ENCODE measurements around the gene DUSP1. TPM values are rescaled to one million over a fixed set of nuclear protein-coding genes. Genes with fewer than 3 reads are reported as not detected.
A peak's percentile ranks its signal among the peaks of the same experiment; 100 is the strongest.

DUSP1 gene
- total and polyA plus RNA-seq, 8 donors, result 33.0 to 534 (median 239) TPM

- ATAC-seq (peak; percentile 63), DNase-seq (peak in 2 of 4 donors; percentile 81 to 86)
- H3K9me3 ChIP-seq, result no peaks in the 10 kb centered on the region
- peaks cover 15 to 21% of the 10 kb centered on the region in 2 donors for H3K4me1 ChIP-seq
- no peaks in the 10 kb centered on the region for H3K27me3 ChIP-seq
- intact Hi-C loops (cut with DNase I), result no loop called here
- H3K4me3 ChIP-seq, result no peak overlapping the region
- no peak overlapping the region for H3K27ac ChIP-seq
- H3K36me3 ChIP-seq, result no peaks in the 10 kb centered on the region
- TF ChIP-seq CTCF (IDR thresholded peaks at IDR 0.05), result no peak
These were observed 39.9 kb downstream of the DUSP1 start for GRCh38 chr5:172730981-172731679.

DNA sequence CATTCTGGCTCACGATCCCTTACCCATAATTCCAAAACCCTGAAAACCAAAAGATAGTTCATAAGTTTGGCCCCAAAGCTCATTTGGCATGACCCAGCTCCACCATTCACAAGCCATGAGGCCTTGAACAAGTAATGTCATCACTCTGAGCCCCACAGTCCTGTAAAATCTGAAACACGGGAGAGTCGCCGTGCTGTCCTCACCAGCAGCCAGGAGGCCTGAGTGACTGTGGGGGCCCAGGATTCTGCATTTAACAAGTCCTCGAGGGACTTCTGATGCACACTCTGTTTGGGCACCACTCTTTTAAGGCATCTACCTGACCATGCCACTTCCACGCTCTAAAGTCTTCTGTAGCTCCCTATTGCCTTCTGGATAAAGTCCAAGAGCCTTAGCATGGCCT lies 40.8 kb downstream of the DUSP1 start:
- no peak overlapping the region for H3K4me3 ChIP-seq
- no peak for TF ChIP-seq CTCF (IDR thresholded peaks at IDR 0.05)
- ATAC-seq, result no peak
- peak in 1 of 4 donors; percentile 6 for DNase-seq
- H3K27me3 ChIP-seq, result no peaks in the 10 kb centered on the region
- no peaks in the 10 kb centered on the region for H3K9me3 ChIP-seq
- no peaks in the 10 kb centered on the region for H3K36me3 ChIP-seq
- H3K4me1 ChIP-seq, result peaks cover 15 to 21% of the 10 kb centered on the region in 2 donors
- no peak overlapping the region for H3K27ac ChIP-seq
- intact Hi-C loops (cut with DNase I), result no loop called here

GRCh38 chr5:172729588-172729987 lies 41.4 kb downstream of the DUSP1 start:
- DNase-seq (peak in 1 of 4 donors; percentile 9), ATAC-seq (no peak)
- intact Hi-C loops (cut with DNase I), result no loop called here
- peaks cover 15 to 20% of the 10 kb centered on the region in 2 donors for H3K4me1 ChIP-seq
- H3K4me3 ChIP-seq, result no peak overlapping the region
- H3K9me3 ChIP-seq, result no peaks in the 10 kb centered on the region
- H3K27me3 ChIP-seq, result no peaks in the 10 kb centered on the region
- no peaks in the 10 kb centered on the region for H3K36me3 ChIP-seq
- H3K27ac ChIP-seq, result no peak overlapping the region
- TF ChIP-seq CTCF (IDR thresholded peaks at IDR 0.05), result no peak

DNA sequence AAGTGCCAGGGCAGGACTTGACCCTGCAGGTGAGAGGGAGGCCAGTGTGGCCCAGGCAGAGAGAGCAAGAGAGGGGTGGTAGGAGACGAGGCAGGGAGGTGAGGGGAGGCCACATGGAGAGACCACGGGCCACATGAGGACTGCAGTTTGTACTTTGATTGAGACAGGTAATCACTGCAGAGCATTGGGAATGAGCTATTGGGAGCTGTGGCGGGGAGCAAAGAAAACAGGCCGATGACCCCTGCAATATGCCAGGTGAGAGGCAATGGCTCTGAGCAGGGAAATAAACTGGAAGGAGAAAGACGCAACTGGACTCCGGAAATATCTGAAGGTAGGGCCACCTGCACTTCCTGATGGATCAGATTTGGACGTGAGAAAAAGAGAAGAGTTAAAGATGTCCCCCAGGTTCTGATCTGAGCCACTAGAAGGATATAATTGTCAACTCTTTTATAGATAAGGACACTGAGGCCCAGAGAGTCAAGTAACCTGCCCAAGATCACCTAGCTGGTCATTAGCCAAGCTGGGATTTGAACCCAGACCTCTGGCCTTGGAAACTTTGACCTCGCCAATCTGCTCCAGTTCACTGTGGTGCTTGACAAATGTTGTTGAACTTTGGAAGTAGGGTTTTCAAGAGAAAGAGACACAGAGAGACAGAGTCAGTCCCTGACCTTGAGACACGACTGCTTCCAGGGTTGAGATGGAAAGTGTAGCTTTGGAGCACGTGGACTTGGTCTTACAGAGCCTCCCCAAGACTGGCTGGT lies 42.3 kb downstream of the DUSP1 start:
- Histone ChIP-seq H3K4me1 (peaks cover 10 to 12% of the 10 kb centered on the region in 2 donors), H3K9me3 (no peaks in the 10 kb centered on the region), H3K27ac (no peak overlapping the region), H3K27me3 (no peaks in the 10 kb centered on the region), H3K36me3 (no peaks in the 10 kb centered on the region), H3K4me3 (no peak overlapping the region)
- ATAC-seq (no peak), DNase-seq (no peak)
- TF ChIP-seq CTCF (IDR thresholded peaks at IDR 0.05), result no peak
- intact Hi-C loops (cut with DNase I), result no loop called here

- H3K4me3 ChIP-seq, result no peak overlapping the region
- no peaks in the 10 kb centered on the region for H3K36me3 ChIP-seq
- DNase-seq (no peak), ATAC-seq (no peak)
- intact Hi-C loops (cut with DNase I), result no loop called here
- no peak overlapping the region for H3K27ac ChIP-seq
- peaks cover 0 to 9% of the 10 kb centered on the region in 2 donors for H3K4me1 ChIP-seq
- H3K9me3 ChIP-seq, result no peaks in the 10 kb centered on the region
- H3K27me3 ChIP-seq, result no peaks in the 10 kb centered on the region
- no peak for TF ChIP-seq CTCF (IDR thresholded peaks at IDR 0.05)
These were observed 43.4 kb downstream of the DUSP1 start for GRCh38 chr5:172727551-172727950.

Measured in left lung (tissue), 10 donors.